K562 (cell line): Measurements from ENCODE around the gene DDR2. TPM values are rescaled to one million over a fixed set of nuclear protein-coding genes. Genes with fewer than 3 reads are reported as not detected.
A peak's percentile ranks its signal among the peaks of the same experiment; 100 is the strongest.

ENCODE experiments used
- ATAC-seq: fragments of 200-7000 bp; cut with Tn5 transposase; 3 replicates; pipeline ENCODE4 v1.9.1; 2020; ENCODE audit warnings: moderate library complexity
- BruUV-seq: library from RNA; stranded (reverse); fragments of 400-500 nt; replicated peaks from 2 replicates; lab custom pipeline; 2021; lab: Mats Ljungman, UMichigan
- CTCF ChIA-PET: fragments of 300-600 bp; formaldehyde crosslinking; extraction: SDS; loops from one replicate; lab custom pipeline; 2021; ENCODE audit warnings: low intra/inter-chr PET ratio; lab: Yijun Ruan, JAX
- POLR2A ChIA-PET: fragments of 300-600, 350-650 bp; sonication (Branson Sonifier 250); formaldehyde crosslinking; extraction: SDS; loops from one replicate; lab custom pipeline; 2021; ENCODE audit warnings: antibody characterized with exemption, inconsistent platforms; lab: Yijun Ruan, JAX
- DNase-seq, 4 experiments: peaks; one replicate each; pipeline versions ENCODE4 v3.0.0 to v3.0.0-alpha.2; 2011 to 2018; ENCODE audit warnings: low spot score in 3 of 4, mixed read lengths in 3 of 4; ENCODE audit errors: extremely low read depth in 1 of 4
- FAIRE-seq: peaks from 2 replicates; lab custom pipeline; 2011; peaks lifted over from hg19 to GRCh38; lab: Jason Lieb, UNC
- H2AFZ ChIP-seq: 2 replicates; pipeline ENCODE4 v1.6.0; 2011; ENCODE audit warnings: low read depth, low read length, control low read depth, inconsistent platforms
- H3K27ac ChIP-seq: fragments of 200-600 bp; 3 replicates; pipeline ENCODE4 v1.8.0; 2011; ENCODE audit warnings: low read depth, mild to moderate bottlenecking, control low read depth, inconsistent platforms, low read length, moderate library complexity, mixed read lengths; ENCODE audit errors: extremely low read depth
- H3K27me3 ChIP-seq, 2 experiments: fragments of 300-600 bp in 1 of 2; 2 replicates in 1 of 2; 3 replicates in 1 of 2; pipeline versions ENCODE4 v1.6.0 to v1.8.0; 2011; ENCODE audit warnings: inconsistent platforms in 2 of 2, low read length in 2 of 2, mild to moderate bottlenecking in 1 of 2, mixed read lengths in 1 of 2, moderate library complexity in 1 of 2; ENCODE audit not compliant: control insufficient read depth in 2 of 2, insufficient read depth in 2 of 2
- H3K36me3 ChIP-seq: fragments of 300-600 bp; 3 replicates; pipeline ENCODE4 v1.8.0; 2011; ENCODE audit warnings: mild to moderate bottlenecking, low read length, inconsistent platforms; ENCODE audit not compliant: control insufficient read depth, insufficient read depth
- H3K4me1 ChIP-seq, 2 experiments: fragments of 200-600 bp in 1 of 2; replicated peaks in 1 of 2; 2 replicates in 1 of 2; 3 replicates in 1 of 2; pipeline versions ENCODE4 v1.5.1 to v1.8.0; 2011; ENCODE audit warnings: inconsistent platforms in 2 of 2, low read length in 2 of 2, mild to moderate bottlenecking in 1 of 2, mixed read lengths in 1 of 2, moderate library complexity in 1 of 2; ENCODE audit not compliant: control insufficient read depth in 2 of 2, insufficient read depth in 2 of 2
- H3K4me2 ChIP-seq: 2 replicates; pipeline ENCODE4 v1.6.1; 2011; ENCODE audit warnings: low read length, control low read depth, inconsistent platforms, mixed read lengths; ENCODE audit not compliant: insufficient read depth
- H3K4me3 ChIP-seq: fragments of 200-600 bp; sonication (generic), shearing (Covaris generic); 2 replicates; pipeline ENCODE4 v1.5.1; 2016; ENCODE audit warnings: control low read depth, inconsistent platforms
- H3K79me2 ChIP-seq: fragments of 200-600 bp; 3 replicates; pipeline ENCODE4 v1.8.0; 2011; ENCODE audit warnings: low read length, inconsistent platforms; ENCODE audit not compliant: control insufficient read depth, insufficient read depth
- H3K9ac ChIP-seq, 2 experiments: 2 replicates each; pipeline versions ENCODE4 v1.6.0 to v1.6.1; 2011; ENCODE audit warnings: low read depth in 2 of 2, low read length in 2 of 2, control low read depth in 1 of 2, inconsistent platforms in 1 of 2, mild to moderate bottlenecking in 1 of 2, mixed read lengths in 1 of 2; ENCODE audit not compliant: insufficient read depth in 1 of 2
- H3K9me1 ChIP-seq: one replicate; pipeline ENCODE4 v1.6.0; 2011; ENCODE audit warnings: inconsistent platforms, mild to moderate bottlenecking, low read length, moderate library complexity; ENCODE audit not compliant: control insufficient read depth, insufficient read depth
- H3K9me3 ChIP-seq: replicated peaks from 2 replicates; pipeline ENCODE4 v1.5.1; 2011; ENCODE audit warnings: low read depth, low read length, inconsistent platforms; ENCODE audit not compliant: control insufficient read depth, insufficient read depth
- H4K20me1 ChIP-seq: replicated peaks from 2 replicates; pipeline ENCODE4 v1.6.1; 2011; ENCODE audit warnings: low read length, inconsistent platforms, mixed read lengths; ENCODE audit not compliant: control insufficient read depth, insufficient read depth
- CBX3 ChIP-seq, 2 experiments: IDR thresholded peaks; 1 replicate in 1 of 2; 2 replicates in 1 of 2; pipeline ENCODE4 v1.6.1; 2012; ENCODE audit warnings: inconsistent platforms in 2 of 2, low read length in 2 of 2, borderline replicate concordance in 1 of 2, control low read depth in 1 of 2
- HBP1 ChIP-seq: fragments of 450-650 bp; formaldehyde crosslinking; IDR thresholded peaks from 2 replicates; pipeline ENCODE4 v1.4.0; 2022; ENCODE audit warnings: missing genetic modification characterization
- SMARCA4 ChIP-seq: fragments of 450-650 bp; IDR thresholded peaks from 2 replicates; pipeline ENCODE4 v1.6.1; 2016
- TAL1 ChIP-seq: fragments of 450-650 bp; IDR thresholded peaks from 2 replicates; pipeline ENCODE4 v1.6.1; 2016; ENCODE audit warnings: mild to moderate bottlenecking
- THAP7 ChIP-seq: fragments of 250-450 bp; sonication (Bioruptor Pico); IDR thresholded peaks from 2 replicates; pipeline ENCODE4 v1.5.0; 2021
- TRIM28 ChIP-seq: fragments of 450-650 bp; IDR thresholded peaks from 2 replicates; pipeline ENCODE4 v1.6.1; 2017
- ZNF280A ChIP-seq: fragments of 450-650 bp; IDR thresholded peaks from 2 replicates; pipeline ENCODE4 v1.6.1; 2018; ENCODE audit warnings: mild to moderate bottlenecking, low read depth; ENCODE audit not compliant: partially characterized antibody
- ZNF780A ChIP-seq: fragments of 250-450 bp; sonication (Bioruptor Pico); IDR thresholded peaks from 2 replicates; pipeline ENCODE4 v1.5.0; 2021; ENCODE audit warnings: mild to moderate bottlenecking
- WGBS: fragments of 100-300 bp; shearing (Covaris generic); methylation state at CpG from one replicate; pipeline ENCODE4 v1.1.6; 2016; ENCODE audit warnings: low coverage, mixed read lengths; ENCODE audit not compliant: insufficient coverage; ENCODE audit errors: missing lambda C conversion rate; 5-methylcytosine and 5-hydroxymethylcytosine counted together
- in situ Hi-C: fragments of 300-500 bp; cut with MboI; formaldehyde crosslinking; loops from 4 replicates; pipeline ENCODE4 v1.15.0; 2018; ENCODE audit warnings: inconsistent platforms, mixed read lengths
- intact Hi-C: fragments of 100-400 bp; cut with micrococcal nuclease; formaldehyde crosslinking; loops from 2 replicates; pipeline ENCODE4 v1.14.2; 2022
- polyA plus RNA-seq, 8 experiments: library from polyadenylated mRNA; depleted of rRNA in 4 of 8; stranded (reverse) in 5 of 8; unstranded in 3 of 8; fragments of >200 nt; fragmentation: Nextera tagmentation in 2 of 8; fragmentation: Illumina TruSeq in 1 of 8; extraction: Ambion mirVana in 2 of 8; extraction: Trizol in 1 of 8; gene quantifications; 2 replicates each; pipeline versions ENCODE4 v1.2.1 to v1.2.3, GENCODE V29; 2011 to 2014; ENCODE audit warnings: inconsistent platforms in 1 of 8, missing spikeins in 1 of 8
- total RNA-seq, 7 experiments: library from RNA; depleted of rRNA in 6 of 7; stranded (reverse); fragments of >200 nt in 6 of 7; fragmentation: Illumina TruSeq in 2 of 7; extraction: Trizol in 2 of 7; gene quantifications; 2 replicates each; pipeline versions ENCODE4 v1.2.1 to v1.2.3, GENCODE V29; 2011 to 2021; ENCODE audit warnings: low replicate concordance in 1 of 7

The DDR2 gene
- total and polyA plus RNA-seq, 9 of the 15 experiments (the other 6 are each of a cell fraction or from before 2014, with no cell fraction given) = 0.36 to 2.0 (median 1.1) TPM

GRCh38 chr1:162617513-162617912, 14.8 kb upstream of the DDR2 start:
- Histone ChIP-seq H4K20me1 (no peaks in the 10 kb centered on the region), H3K27me3 (no peaks in the 10 kb centered on the region), H3K4me2 (no peak overlapping the region), H3K36me3 (no peaks in the 10 kb centered on the region), H3K27ac (no peak overlapping the region), H2AFZ (no peak overlapping the region), H3K9me1 (no peaks in the 10 kb centered on the region), H3K4me3 (no peak overlapping the region), H3K79me2 (no peaks in the 10 kb centered on the region), H3K4me1 (no peaks in the 10 kb centered on the region), H3K9ac (no peak overlapping the region), H3K9me3 (peaks cover 7% of the 10 kb centered on the region; the same call in 1 of the 2 replicates)
- WGBS = 57% methylated on average over 1 of the region's 1 CpG
- CTCF ChIA-PET = no interaction called here
- FAIRE-seq (no peak), ATAC-seq (no peak), DNase-seq (no peak)
- no TSS peak for BruUV-seq
- in situ Hi-C loops (no loop called here), intact Hi-C loops (loop anchor here (10.0 kb wide), 1 partner anchor 263 kb away; no protein-coding TSS in a partner anchor)
- POLR2A ChIA-PET = interaction anchor here (0.7 to 1.7 kb wide), 5 partner anchors 13 to 1415 kb away, joined by 3 to 6 read pairs (median 4); partner anchors contain the start of gene DDR2
- TF ChIP-seq THAP7 (CRISPR knock-in tag) = no peak
- TF ChIP-seq CBX3 (IDR thresholded peaks at IDR 0.05; ENCODE audit: borderline replicate concordance in 1 of 2, low read length in 2 of 2) = peak in 1 of 2 experiments; percentile 88; a peak in 2 of 3 replicates
- peak; percentile 44 for TF ChIP-seq ZNF280A
- peak; percentile 71; the same call in 1 of the 2 replicates for TF ChIP-seq TRIM28
- no peak for TF ChIP-seq HBP1 (CRISPR knock-in tag)
- no peak for TF ChIP-seq ZNF780A (CRISPR knock-in tag)
- no peak for TF ChIP-seq TAL1
- no peak for TF ChIP-seq SMARCA4
